ENCODE data around the gene PDE3A.
"Not testable (repeated sequence)": the region's sequence is repeated elsewhere in the genome, so short reads cannot be mapped to it uniquely, and the experiment has no call there.

Gene PDE3A

DNA sequence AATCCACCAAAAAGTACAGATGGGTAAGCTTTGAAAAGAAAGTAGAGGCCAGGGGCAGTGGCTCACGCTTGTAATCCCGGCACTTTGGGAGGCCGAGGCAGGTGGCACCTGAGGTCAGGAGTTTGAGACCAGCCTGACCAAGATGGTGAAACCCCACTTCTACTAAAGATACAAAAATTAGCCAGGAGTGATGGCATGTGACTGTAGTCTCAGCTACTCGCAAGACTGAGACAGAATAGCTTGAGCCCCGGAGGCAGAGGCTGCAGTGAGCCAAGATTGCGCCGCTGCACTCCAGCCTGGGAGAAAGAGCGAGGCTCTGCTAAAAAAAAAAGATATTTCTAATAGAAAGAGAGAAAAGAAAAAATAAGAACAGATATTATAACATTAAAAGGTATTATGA is 192.6 kb downstream of the PDE3A start:
- no peak for DNase-seq

DNA sequence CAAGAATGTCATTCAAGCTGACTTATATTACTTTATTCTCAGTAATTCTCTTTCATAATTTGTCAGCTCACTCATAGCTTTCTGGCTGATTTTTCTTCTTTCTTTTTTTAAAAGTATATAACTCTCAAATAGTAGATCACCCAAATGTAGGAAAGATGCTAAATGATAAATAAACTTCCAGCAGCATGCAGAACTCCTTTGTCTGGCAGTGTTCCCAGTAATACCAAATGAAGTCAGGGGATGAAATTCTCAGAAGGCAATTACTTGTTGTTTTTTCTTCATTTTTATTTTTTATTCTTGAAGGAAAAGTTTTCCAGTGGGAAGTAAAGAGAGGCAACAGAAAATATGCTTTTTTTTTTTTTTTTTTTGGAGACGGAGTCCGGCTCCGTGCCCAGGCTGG is 193.5 kb downstream of the PDE3A start:
- no peak for DNase-seq

DNA sequence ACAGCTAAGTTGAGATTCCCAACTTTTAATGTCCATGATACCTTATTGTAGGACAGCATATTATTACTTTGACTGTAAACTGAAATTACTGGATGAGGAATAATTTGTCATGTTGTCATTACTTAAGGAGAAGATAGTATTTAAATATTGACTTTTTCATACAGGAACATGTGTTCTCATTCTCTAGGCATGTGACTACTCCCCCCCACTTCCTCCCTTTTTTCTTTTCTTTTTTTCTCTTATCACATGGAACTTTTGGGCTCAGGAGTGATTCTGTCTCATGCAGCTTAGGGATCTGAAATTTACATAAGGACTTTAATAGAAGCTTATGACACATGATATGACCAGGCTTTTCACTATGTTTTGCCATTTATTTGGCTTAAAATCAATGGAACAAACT is 199.1 kb downstream of the PDE3A start:
- no peak for DNase-seq

DNA sequence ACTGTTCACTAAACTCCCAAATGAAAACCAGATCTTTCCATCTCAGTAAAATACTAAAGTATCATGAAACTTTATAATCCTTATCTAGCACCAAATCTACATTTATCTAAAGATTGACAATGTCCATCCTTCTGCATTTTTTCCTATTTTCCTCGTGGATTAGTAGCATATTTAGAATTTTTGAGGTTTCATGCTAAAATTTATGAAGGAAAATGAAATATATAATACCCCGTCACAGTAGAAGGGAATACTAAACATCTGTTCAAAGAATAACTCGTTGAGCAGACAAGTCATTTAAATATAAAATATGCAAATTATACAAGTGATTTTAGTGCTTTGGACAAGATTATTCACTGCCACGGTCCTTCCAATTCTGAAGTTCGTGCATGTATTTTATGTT is 204.1 kb downstream of the PDE3A start:
- DNase-seq = no peak

DNA sequence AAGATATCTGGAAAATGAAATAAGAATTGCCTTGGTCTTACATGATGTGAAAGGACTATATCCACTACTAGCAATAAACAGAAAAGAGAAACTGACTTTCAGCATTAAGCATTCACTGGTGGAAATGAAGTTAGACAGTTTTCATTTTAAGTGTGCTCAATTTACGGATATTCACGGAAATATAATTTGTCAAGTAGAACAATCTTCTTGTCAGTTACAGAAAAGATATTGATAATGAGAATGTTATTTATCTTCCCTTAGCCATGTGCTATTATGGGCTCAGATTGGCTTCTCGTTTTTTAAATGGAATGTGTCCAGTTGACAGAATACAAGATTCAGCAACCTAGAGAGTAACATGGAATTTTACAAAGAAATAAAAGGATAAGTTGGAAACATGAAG is 208.2 kb downstream of the PDE3A start:
- DNase-seq = no peak

DNA sequence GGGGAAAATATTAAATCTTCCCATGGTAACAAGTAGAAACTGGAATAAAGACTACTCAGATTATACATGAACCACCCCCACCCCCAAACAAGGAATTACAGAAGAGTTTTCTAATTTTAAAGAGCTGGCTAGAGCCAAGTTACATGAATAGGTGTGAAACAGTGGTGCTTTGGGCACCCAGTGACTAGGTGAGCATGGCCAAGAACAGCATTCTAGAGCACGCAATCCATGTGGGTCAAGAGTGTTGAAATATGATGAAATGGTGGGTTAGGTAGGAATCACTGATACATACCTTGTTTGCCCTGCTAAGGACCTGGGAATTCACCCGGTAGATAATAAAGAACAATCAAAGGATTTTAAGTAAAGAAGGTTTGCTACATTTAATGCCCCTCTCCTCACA is 208.7 kb downstream of the PDE3A start:
- no peak for DNase-seq

DNA sequence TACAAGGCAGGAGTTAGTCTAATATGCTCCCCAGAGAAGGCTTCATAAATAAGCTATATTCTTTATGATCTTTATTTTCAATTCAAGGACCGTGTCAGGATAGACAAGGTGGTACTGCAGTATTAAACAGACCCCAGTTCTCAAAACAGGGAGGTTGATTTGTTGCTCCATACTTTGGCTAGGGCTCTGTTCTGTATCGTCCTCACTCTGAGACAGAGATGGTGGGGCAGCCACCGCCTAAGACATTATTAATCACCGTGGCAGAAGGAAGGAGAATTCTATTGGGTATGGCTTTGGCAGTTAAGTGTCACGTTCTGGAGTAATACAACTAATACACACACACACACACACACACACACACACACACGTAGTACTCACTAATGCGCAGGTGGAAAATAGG is 209.8 kb downstream of the PDE3A start:
- DNase-seq = no peak

DNA sequence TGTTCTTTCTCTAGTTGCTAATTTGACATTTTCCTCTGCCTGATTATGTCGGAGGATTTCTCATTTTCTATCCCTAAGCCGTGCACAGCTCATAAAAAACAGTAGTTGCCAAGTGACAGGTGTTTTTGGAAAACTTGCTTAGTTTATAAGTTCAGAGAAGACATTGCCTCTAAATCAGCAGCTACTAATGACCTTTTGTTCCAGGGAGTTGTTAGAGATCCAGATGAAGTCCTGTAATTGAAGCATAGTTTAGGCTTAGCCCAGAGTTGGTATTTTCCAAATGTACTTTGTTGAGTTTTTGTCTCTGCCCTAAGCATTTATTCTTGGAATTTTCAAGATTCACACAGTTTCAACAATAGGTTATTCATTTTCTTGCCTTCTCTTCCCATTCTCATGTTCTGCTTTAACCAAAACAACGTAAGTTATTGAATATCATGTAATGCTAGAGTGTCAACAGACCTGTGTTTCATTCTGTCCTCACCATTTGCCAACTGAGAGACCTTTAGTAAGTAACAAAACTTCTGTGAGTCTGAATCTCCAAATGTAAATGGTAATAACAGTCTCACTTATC is 216.8 kb downstream of the PDE3A start:
- DNase-seq = no peak

DNA sequence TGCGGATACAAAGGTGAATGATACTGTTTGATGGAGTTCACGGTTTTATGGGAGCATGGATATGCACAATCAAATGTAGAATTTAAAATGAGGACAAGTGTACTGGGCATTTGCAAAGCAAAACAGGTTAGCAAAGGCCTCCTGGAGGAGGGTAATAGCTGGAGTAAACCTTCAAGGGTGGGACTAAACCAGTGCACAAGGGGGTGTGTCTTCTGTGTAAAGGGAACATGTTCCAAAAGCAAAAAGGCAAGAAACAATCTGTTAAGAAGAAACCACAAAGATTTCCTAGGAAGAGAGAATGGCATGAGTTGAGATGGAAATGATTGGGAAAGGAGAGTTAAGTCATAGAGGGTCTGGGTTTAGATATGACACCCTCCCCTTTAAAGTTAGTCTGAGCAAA is 217.6 kb downstream of the PDE3A start:
- no peak for DNase-seq

DNA sequence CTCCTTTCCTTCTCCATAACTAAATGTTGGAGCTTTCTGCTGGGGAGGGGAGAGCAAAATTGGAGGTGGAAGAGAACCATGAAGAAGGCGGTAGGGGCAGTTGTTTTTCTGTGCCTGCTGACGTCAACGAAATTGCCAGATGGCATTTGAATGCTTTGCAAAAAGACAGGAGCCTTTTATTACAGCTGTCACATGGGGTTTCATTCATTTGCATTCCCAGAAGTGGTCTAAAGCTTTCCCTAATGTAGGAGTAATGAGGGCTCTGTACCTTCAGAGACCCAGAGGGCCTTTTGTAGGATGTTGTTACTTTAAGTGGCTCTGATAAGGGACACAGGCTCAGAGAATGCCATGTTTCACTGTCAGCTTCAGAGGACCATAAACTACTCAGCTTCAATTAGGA is 219.7 kb downstream of the PDE3A start:
- DNase-seq = peak; percentile 43

DNA sequence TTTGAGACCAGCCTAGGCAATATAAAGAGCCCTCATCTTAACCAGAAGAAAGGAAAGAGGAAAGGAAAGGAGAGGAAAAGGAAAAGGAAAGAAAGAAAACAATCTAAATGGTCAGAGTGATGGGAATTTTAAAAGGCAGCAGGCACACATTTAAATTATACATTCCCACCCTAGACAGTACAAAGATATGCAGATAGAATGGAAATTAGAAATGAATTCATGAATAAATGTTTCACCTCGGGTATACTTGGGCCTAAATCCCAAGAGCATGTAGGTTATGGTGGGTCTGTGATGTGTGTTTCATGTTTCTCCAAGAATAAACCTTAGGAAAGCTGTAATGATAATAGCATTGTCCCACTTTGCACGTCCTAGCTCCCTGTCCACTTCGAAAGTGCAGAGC is 222.2 kb downstream of the PDE3A start:
- DNase-seq = no peak

DNA sequence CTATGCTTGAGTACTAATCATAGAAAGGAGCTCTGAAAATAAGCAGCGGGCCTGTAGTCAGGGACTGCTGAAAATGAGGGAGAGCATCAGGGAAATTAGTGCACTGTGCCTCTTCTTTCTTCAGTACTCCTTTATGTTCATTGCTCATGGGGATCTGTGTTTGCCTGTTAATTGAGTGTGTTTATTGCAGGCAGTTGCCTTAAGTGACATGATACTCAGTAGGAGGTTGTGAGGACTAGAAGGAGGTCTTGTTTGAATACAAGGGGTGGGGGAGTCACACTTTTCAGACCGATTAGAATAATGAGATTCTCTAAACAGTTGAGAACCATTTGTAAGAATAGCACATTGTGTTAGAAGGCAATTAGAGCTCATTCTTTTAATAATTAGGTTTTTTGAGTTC is 224.2 kb downstream of the PDE3A start:
- no peak for DNase-seq

DNA sequence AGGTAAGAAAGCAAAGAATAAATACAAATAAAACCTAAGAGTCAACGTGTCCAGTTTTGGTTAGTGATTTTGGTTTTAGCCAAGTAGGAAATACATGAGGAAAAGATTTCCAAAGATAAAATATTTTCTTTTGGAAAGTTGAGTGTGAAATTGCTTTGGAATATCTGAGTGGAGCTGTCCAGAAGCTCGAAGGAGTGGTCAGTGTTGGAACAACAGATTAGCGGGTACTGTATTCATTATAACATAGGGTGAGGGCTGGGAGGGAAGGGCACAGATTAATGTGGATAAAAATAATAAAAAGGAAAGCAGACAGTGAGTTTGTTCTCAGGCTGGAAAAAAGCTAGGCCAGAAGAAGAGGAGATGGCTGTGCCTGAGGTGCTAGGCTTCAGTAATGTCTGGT is 225.3 kb downstream of the PDE3A start:
- DNase-seq = no peak

DNA sequence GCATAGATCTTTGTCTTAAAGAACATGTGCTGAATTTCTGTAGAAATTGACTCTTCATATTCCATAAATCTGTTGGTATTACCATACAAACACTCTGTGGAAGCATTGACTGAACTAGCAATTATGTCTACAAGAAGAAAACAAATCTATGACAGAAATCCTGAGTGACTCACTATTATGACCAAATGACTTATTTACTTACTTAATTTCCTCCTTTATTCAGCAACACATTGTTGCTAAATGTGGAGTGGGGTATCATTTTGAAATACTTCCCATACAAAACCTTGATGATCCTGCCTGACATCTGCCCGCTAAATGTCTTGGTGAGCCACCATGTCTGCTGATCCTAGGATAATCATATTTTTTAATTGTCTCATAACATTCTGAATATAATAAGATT is 227.7 kb downstream of the PDE3A start:
- no peak for DNase-seq

DNA sequence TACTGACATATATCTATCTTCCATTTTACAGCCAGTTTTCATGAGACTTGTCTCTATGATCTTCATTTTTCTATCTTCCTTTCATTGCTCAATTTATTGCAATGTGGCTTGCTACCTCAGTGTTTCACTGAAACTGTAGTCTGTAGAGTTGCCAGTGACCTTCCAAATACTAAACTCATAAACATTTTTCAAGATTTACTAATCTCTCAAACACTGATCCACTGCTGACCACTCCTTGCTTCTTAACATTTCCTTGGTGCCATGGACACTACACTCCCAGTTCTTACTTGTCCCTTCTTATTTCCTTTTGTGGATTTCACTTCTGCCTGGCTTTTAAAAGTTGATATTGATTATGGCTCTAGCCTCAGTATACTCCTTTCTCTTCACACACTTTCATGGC is 231.4 kb downstream of the PDE3A start:
- no peak for DNase-seq

DNA sequence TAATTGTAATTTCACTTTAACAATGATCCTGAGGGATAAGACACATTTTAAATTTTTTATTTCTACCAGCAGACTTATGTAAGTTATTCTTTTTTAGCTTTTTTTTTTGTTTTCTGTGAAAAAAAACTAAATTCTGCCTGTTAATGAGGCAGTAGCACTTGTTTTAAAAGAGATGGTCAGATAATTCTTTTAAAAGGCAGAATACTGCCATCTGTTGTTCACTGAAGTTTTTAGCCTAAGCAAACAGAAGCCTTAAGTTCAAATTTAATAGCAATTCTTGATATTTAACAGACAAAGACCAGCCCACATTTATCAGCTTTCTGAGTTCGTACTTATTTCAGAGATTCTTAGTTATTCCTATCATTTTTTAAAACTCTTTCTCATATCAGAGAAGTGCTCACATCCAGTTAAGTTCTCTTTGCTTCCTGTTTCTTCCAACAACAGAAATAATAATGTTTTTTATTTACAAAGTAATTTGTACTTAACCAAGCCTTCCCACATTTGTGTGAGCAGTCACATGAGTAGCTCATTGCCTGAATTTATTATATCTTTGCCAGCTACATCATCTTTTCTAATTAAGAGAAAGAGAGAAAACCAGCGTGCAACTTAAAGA is 233.4 kb downstream of the PDE3A start:
- DNase-seq = no peak

DNA sequence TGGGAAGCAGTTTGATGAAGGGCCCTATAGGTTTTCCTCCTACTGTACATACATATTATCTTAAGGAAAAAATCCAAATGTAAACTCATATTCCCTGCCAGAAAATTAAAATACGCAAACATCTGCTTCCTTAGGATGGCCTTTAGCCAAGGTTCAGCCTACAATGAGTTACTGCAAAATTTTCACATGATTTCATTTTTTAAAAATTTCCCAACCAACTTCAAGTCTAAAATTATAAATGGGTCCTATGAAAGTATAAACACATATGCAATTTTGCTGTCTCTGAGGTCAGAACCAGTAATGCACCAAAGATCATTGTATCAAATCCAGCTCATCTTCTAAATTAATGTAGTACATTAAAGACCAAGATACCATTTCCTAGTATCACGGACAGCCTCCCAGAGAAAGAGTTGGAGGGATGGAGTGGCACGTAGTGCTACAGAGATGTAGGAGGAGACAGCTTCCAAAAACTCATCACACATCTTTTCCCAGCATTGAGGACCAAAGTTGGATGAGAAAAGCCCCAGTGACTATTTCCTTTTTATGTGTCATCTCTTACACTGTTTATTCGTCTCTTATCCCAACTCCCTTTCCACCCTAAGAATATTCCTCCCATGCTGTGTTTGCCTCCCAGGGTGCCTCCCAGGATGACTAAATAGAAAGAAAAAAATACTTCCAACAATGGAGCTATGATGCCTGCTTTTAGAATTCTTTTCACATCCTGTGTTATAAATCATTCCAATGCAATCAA is 234.5 kb downstream of the PDE3A start:
- DNase-seq = no peak

DNA sequence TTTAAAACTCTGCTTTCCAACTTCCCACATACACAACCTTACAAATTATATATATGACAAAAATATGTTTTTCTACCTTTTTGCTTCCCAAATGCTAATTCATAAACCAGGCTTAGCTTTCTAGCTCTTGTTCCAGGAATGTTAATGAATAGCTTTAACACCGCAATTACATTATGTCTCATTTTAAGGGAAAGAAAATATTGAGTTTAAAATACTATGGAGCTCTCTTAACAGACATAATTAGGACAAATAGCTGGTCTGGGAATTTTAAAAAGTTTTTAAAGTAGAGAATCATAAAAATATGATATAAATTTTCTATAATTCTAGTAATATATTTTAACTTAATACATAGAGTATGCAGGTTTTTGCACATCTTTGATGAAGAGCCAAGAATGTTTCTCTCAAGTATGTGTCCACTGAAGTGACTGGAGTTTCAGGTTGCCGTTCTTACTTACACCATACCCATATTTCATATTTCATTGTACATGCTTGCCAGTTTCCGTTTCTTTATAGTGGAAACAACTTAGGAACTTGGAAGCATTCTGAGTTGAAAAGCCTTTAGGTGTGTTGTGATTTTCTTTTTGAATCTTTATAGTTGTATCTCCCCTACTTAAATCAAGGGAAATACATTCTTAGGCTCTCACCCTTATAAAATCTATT is 236.2 kb downstream of the PDE3A start:
- DNase-seq = no peak

DNA sequence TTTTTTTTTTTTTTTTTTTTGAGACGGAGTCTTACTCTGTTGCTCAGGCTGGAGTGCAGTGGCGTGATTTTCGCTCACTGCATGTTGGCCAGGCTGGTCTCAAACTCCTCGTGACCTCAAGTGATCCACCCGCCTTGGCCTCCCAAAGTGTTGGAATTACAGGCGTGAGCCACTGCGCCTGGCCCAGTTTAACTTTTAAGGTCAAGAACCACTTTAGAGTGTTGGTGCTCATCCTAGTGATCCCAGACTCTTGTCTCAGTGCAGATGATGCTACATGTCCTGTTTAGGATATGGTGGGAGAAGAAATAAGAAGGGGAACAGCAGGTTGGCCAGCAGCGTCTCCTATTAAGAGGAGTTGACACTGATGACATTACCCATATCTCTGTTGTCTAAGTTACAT is 246.7 kb downstream of the PDE3A start:
- DNase-seq = not testable (repeated sequence)

DNA sequence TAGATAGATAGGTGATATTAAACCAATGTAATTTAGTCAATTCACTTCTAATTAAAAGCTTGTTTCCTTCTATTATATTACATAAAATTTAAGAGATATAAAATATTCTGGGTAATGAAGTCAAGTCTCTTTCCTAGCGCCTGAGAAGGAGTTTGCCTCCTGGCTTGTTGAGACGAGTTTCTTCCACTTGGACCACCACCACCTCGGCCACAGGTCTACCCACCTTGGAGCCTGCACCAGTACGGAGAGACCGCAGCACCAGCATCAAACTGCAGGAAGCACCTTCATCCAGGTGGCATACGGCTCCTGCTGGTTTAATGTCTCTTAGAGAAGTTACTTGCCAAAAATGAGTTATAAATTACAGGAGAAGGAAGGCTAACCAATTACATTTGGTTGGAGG is 247.8 kb downstream of the PDE3A start:
- no peak for DNase-seq

DNA sequence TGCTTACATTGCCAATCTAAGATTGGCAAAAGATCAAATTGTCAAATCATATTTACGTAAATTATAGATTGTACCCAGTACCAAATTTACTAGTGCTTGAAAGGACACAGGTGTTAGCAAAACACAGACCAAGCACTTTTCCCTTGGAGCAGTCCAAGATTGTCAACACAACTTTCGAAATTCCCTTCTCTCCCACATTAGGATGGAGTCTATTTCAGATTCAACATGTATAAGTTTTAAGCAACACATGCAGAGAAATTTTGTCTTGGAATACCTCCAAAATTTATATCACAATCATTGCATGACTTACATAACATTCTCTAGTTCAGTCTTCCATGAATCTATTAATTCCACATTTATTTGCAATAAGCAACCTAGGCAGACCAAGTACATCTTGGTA is 251.9 kb downstream of the PDE3A start:
- DNase-seq = no peak

DNA sequence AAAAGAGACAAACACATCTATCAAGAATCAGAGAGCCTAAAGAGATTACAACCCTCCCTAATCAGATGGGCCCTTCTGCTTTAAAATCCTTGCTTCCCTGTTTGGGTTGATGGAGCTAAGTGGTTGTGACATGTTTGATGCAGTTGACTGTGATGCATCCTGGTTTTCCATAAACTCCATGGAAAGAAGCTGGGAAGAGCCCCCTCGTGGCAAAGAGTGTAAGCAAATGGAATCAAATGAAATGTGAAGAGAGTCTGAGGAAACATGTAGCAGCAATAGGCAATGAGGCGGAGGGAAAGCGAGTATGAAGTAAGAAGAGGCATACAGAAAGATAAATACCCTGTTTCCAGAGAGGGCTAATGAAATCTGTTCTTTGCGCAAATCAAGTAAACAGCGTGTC is 256.4 kb downstream of the PDE3A start:
- DNase-seq = no peak

DNA sequence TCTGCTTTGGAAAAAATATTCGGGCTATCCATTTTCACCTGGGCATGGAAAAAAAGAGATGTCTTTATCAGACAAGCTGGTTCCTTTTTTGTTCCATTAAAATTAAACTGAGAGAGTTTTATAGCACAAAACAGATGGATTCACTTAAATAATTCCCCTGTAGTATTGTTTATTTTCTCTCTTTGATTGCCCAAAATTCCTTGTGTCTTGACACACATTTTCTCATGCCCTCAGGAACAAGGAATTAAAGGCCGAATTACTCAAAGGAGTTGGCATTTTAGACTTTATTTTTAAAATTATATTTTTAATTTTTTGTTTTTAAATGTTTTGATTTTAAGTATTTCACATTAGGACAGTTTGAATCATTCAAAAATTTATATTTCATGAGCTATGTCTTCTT is 257.2 kb downstream of the PDE3A start:
- no peak for DNase-seq

DNA sequence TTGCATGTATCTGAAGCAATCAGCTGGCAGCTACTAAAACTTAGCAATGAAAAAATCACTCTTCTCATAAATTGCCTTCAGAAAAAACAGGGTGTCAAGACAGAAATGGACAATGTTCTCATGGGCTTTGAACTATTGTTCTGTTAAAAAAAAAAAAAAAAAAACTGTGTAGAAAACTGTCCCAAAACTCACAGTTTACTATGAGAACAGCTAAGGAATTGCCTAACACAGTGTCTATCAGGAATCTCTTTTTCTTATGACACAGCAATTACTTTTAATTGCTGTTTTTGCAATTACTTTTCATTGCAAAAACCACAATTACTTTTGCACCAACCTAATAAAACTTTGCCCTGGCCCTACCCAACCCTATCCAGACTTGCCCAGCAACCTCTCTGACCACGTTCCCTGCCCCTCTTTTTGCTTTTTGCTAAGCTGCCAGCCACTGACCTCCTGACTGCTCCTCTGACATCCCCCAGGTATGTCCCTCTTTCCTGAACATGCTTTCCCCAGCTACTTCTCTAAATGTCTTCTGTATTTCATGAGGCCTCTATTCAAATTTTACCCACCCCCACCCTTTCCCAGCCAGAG is 258.8 kb downstream of the PDE3A start:
- no peak for DNase-seq

Measured in right hindlimb (tissue), 1 donor.